HG03460 (cell line): ENCODE measurements around the gene CCDC12.
A peak's percentile ranks its signal among the peaks of the same experiment; 100 is the strongest.

Experiments
- ATAC-seq: cut with Tn5 transposase; IDR thresholded peaks from one replicate; pipeline ENCODE4 v1.9.1; 2021; ENCODE audit not compliant: unreplicated experiment

Gene CCDC12

GRCh38 chr3:46976326-46977190 is at the start of gene CCDC12:
TSS of gene CCDC12 (minus strand) at chr3:46976745. CDS start at chr3:46976732, 13 bp downstream.
- ATAC-seq, result peak; percentile 57

- ATAC-seq, result no peak
Observed at GRCh38 chr3:47024932-47025331, 48.4 kb upstream of the CCDC12 start.

GRCh38 chr3:47022641-47023071 is 46.1 kb upstream of the CCDC12 start:
- no peak for ATAC-seq

DNA sequence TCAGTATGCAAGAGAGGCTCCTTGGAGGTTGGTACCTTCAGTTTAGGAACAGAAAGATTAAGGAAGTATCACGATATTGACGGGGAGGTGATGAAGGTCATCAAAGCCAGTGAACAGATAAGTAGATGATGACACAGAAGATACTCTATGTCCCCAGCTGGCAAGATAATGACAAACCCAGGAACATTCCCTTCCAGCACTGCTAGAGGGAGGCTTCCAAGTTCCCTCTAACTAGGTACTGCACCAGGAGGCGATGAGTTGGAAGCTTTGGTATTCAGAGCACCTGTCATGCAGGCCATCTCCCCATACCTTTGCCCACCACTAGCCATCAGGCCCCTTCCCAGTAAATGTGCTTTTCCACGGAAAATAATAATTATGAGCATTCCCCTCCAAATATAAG is 43.8 kb upstream of the CCDC12 start:
- no peak for ATAC-seq

DNA sequence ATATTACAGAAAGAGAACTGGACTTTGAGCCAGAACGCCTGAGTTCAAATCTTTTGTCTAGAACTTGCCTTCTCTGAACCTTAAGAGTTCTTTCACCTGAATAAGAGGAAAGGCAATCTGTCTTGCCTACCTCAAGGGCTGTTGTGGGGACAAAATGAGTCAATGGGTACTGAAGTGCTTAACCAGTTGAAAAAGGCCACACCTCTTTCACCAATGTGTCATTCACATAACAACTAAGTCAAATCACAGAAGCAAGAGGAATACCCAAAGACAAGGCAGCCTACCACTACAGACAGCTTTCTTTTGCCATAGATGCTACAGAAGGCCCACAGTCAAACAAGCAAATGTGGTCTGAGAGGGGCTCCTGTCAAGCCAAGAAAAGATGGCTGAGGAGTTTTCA is 42.7 kb upstream of the CCDC12 start:
- peak; percentile 59 for ATAC-seq

GRCh38 chr3:47018269-47018611 is 41.7 kb upstream of the CCDC12 start:
- no peak for ATAC-seq

DNA sequence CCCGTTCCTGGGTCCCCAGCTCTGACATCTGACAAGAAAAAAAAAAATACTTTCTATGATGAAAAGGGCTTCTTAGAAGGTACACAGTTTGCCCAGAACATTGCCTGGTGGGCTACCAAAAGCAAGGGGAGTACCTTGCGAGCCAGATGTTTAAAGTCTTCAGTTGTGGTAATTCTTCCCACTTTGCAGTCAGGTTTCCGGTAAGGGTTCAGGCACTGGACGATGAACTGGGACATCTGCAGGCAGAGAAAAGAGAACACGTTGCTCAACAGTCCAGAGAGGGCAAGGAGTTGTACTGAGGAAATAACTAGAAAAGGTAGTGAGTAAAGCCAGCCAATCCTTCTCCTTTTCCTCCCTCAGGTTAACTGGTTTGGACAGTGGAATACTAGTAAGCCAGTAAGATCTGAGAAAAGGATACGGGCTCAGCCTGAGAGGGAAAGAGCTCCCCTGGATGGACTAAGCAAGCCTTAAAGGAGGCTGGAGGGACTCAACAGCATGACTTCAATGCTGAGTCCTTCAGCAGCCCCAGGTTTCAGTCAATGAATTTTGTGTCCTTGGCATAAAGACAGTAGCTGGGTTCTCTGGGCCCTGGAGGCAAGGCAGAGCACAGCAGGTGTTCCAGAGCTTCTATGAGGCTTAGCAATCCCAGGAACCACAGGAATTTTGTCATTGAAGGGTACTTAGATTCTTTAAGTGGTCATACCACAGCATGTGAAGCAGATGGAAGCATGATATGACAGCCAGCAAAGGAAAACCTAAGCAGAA is 41.1 kb upstream of the CCDC12 start:
- ATAC-seq, result no peak

- peak; percentile 64 for ATAC-seq
Observed at GRCh38 chr3:47016934-47017435, 40.4 kb upstream of the CCDC12 start.

GRCh38 chr3:47016086-47016933 is 39.8 kb upstream of the CCDC12 start:
- ATAC-seq, result no peak

DNA sequence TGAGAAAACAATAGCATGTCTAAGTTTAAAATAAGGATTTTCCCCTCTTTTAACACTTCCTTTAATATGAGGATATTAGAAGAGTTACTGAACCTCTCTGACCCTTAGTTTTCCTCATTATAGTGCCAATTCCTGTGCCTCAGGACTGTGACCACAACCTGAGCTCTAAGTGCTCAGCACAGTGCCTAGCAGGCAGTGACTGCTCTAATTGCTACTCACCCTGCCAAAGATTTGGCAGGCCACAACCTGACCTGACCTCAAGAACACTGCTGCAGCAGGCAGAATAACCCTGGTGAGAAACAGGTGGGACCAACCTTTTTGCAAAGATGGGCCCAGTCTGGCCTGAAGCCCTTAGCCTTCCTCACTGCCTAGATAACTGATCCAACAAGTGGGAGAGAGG is 38.6 kb upstream of the CCDC12 start:
- no peak for ATAC-seq

- no peak for ATAC-seq
Observed at GRCh38 chr3:47014036-47014435, 37.5 kb upstream of the CCDC12 start.

- no peak for ATAC-seq
Observed at GRCh38 chr3:47013231-47013630, 36.7 kb upstream of the CCDC12 start.

DNA sequence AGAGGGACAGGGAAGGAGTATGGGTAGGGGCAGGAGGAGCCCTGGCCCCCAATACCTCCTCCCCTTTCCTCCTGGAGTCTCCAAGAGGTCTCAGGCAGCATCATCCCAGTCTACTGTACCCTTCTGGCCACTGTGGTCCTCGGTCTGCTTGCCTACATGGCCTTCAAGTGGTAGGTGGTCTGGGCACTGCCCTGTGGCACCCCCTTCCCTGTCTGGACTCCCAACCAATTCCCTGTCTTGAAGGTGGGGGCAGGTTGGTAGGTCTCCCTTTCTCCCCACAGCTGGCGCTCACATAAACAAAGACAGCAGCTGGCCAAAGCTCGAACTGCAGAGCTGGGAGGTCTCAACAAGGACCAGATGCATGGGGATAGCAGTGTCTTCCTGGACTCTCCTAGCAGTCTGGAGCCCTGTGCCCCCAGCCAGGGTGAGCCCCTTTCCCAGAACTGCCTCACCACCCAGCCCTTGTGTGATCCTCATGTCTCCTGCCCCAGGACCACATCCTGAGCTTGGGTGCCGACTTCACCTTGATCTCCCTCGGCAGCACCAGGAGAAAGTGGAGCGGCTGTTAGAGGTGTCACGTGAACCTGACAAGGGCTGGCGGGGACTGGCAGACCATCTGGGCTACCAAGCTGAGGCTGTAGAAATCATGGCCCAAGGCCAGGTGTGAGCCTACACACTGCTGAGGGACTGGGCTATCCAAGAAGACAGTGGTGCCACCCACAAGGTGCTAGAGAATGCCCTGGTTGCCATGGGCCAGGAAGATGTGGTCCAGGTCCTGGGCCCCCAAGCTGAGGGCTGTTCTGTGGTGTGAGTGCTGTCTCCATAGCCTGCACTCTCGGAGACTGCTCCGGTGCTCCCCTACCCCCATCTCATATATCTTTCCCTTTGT is 36.0 kb upstream of the CCDC12 start:
- no peak for ATAC-seq

- no peak for ATAC-seq
Observed at GRCh38 chr3:47011371-47011770, 34.8 kb upstream of the CCDC12 start.

DNA sequence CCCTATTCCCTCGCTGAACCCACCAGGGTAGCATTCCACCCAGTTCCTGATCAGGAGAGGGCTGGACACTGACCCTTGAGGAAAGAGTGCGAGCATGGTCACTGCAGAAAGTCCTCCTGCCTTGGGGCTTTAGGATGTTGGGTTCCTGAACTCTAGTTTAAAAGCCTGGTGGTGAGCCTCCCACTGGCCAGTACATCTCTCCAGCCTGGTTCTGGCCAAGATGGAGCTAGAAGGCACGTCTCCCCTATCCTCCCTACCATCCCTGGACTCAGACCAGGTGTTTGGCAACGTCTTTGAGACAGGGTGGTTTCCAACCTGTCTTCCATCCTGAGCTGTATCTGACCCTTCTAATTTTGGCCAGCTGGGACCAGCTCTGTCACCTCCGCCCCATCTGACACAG is 34.4 kb upstream of the CCDC12 start:
- ATAC-seq, result no peak

GRCh38 chr3:47010111-47010712 is 33.7 kb upstream of the CCDC12 start:
- no peak for ATAC-seq

- peak; percentile 80 for ATAC-seq
Observed at GRCh38 chr3:47009225-47010110, 32.9 kb upstream of the CCDC12 start.

DNA sequence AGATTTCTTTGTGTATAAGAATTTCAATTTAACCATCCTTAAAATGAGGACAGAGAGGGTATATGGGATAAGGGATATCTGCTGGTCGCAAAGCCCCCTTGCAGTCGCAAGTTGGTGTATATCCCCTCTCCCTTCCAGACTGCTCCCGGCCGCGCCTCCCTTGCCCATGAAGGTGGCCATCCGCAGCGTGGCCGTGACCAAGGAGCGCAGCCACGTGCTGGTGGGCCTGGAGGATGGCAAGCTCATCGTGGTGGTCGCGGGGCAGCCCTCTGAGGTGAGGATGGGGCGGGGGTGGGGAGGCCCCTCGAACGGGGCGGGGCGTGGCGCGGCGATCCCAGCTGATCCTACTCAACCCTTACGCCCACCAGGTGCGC is 32.3 kb upstream of the CCDC12 start:
- ATAC-seq, result no peak
